Vagina (tissue), 2 donors: ENCODE measurements around the gene TRIM7.

Experiments
- POLR2A ChIP-seq, 2 donors: fragments of 450-650 bp; IDR thresholded peaks; one replicate each; pipeline ENCODE4 v1.6.1; 2017; ENCODE audit warnings: antibody characterized with exemption in 2 of 2, mild to moderate bottlenecking in 2 of 2, moderate library complexity in 2 of 2
- POLR2AphosphoS5 ChIP-seq, 2 donors: sonication (generic); formaldehyde crosslinking; IDR thresholded peaks; one replicate each; pipeline ENCODE4 v1.9.0; 2017; ENCODE audit warnings: antibody characterized with exemption in 2 of 2, mild to moderate bottlenecking in 2 of 2, low read depth in 1 of 2; ENCODE audit not compliant: insufficient read depth in 1 of 2
- TF ChIP-seq, protein P1 (sequence below), 3 experiments: fragments of 450-650 bp in 2 of 3; fragments of 200-600 bp in 1 of 3; sonication (generic) in 1 of 3; IDR thresholded peaks; one replicate each; pipeline ENCODE4 v1.5.1; 2017 to 2019; ENCODE audit warnings: antibody characterized with exemption in 3 of 3, mild to moderate bottlenecking in 2 of 3, moderate library complexity in 2 of 3

- TF ChIP-seq POLR2A (IDR thresholded peaks at IDR 0.05) (no peak), POLR2AphosphoS5 (IDR thresholded peaks at IDR 0.05; ENCODE audit: insufficient read depth in 1 of 2, low read depth in 1 of 2) (no peak)
- TF ChIP-seq, protein P1, sequence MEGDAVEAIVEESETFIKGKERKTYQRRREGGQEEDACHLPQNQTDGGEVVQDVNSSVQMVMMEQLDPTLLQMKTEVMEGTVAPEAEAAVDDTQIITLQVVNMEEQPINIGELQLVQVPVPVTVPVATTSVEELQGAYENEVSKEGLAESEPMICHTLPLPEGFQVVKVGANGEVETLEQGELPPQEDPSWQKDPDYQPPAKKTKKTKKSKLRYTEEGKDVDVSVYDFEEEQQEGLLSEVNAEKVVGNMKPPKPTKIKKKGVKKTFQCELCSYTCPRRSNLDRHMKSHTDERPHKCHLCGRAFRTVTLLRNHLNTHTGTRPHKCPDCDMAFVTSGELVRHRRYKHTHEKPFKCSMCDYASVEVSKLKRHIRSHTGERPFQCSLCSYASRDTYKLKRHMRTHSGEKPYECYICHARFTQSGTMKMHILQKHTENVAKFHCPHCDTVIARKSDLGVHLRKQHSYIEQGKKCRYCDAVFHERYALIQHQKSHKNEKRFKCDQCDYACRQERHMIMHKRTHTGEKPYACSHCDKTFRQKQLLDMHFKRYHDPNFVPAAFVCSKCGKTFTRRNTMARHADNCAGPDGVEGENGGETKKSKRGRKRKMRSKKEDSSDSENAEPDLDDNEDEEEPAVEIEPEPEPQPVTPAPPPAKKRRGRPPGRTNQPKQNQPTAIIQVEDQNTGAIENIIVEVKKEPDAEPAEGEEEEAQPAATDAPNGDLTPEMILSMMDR (IDR thresholded peaks at IDR 0.05): no peak
Observed at GRCh38 chr5:181167814-181168488, 37.0 kb downstream of the TRIM7 start.
